GM21367 (cell line): ENCODE data around the gene CFI.

Experiments used
- ATAC-seq: cut with Tn5 transposase; IDR thresholded peaks from one replicate; pipeline ENCODE4 v1.9.1; 2021; ENCODE audit not compliant: unreplicated experiment

Gene CFI

DNA sequence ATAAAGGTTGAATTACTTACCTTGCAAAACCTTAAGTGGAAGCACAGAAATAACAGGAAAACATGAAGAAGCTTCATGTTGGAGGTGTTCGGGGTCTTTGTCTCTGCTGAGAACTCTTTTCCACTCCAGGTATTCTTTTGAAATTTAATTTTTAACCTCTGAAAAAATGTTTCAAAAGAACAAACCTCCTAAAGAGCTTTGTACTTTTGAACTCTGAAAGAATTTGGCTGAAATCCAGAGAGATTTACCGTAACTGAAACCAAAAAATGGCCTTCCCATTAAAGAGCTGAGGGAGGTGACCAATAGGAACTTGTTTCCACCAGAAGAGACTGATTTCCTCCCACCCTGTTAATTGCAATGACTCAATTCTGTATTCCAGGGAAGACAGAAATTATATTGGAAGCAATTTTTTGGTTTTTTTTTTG is at the start of gene CFI:
TSS of gene CFI (minus strand) at position 105 of the 425 bp plus-strand sequence. CDS start at position 77, 28 bp downstream.
- ATAC-seq: no peak

DNA sequence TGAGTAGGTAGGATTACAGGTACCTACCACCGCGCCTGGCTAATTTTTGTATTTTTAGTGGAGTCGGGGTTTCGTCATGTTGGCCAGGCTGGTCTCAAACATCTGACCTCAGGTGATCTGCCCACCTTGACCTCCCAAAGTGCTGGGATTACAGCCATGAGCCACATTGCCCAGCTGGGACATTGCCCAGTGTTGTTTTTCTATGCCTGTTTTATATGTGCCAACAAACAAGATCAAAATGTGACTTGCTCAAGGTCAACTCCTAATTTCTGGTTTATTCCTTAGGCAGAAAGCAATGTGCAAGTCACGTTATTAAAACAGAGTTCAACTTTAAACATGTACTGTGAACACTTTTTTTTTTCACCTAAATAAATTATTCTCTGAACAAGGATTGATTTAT is 48.8 kb upstream of the CFI start:
- no peak for ATAC-seq

DNA sequence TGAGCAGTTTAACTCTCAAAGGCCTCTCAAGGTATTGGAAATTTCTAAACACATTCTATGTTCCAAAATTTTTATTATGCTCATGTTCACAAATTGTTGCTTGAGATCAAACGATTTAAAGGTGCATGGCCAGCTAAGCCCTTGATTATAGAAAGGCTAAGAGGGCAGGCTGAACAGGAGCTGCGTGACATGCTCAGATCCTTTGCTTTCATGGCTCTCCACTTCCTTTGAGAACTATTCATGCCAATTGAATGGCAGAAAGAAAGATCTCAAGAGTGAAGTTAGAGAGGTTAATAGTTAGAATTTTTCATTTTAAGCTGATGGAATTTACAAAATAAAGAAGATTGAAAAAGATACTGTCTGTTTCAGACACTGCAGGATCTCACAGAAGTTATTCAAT is 46.7 kb upstream of the CFI start:
- no peak for ATAC-seq

DNA sequence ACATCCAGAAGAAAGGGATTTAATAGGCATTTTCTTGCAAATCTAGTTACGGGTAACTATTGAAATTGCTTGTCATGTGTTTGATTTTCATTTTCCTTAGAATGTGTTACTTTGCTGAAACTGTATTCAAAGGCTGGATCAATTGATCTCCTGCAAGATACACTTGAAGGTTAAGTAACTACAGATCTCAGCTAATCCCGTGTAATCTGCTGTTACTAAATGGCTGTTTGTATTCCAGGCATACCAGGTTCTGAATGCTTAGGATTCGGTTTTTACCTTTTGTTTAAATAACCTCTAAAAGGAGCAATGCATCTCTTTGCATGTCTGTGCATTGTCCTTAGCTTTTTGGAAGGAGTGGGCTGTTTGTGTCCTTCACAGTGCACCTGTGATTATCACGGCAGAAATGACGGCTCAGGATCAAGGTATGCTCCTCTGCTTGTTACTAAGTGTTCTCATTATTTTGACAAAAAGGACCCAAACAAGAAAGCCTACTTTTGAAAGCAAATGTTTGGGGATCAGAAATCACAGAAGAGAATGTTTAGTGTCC is 46.2 kb upstream of the CFI start, which contains the start of gene LRIT3:
TSS of gene LRIT3 (plus strand) at position 212 of the 547 bp plus-strand sequence. CDS start at position 307, 95 bp downstream.
- no peak for ATAC-seq

DNA sequence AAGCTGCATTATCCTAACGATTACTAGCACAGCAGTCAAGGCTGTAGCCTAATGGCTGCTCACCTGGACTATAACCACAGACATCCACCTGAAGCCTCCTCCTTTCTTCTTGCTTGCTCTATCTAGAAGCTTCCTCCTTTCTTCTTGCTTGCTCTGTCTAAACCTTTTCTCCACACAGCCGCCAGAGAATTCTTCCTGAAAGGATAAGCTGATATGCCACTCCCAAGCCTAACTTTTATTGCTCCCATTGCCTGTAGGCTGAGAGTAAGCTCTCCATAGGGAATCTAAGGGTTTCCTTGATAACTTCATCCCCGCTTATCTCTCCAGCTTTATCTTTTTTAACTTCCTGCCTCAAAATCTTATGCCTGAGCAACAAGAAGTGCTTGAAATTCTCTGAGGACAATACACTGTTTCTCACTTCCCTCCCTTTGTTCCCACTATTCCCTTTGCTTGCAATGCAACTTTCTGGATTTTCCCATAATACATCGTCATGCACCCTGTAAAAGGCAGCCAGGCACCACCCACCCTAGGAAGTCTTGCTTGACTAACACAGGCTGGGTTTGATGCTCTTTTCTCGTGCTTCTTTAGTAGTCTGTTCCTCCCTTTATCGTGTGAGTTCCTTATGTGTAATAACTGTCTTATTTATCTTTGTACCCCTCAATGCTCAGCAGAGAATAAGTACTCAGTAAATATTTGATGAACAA is 44.7 kb upstream of the CFI start:
- ATAC-seq: no peak

DNA sequence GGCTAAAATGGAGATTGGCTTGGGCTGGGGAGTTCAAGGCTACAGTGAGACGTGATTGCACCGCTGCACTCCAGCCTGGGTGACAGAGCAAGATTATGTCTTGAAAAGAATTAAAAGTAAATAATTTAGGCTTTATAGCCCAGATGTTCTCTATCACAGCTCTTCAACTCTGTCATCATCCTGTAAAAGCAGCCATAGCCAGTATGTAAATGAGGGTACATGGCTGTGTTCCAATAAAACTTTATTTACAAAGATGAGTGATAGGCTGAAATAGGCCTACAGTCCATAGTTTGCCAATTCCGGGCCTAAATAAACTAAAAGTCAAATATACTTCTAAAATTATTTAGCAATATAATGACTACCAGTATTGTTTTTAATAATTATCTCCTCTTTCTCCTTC is 35.2 kb upstream of the CFI start:
- no peak for ATAC-seq

DNA sequence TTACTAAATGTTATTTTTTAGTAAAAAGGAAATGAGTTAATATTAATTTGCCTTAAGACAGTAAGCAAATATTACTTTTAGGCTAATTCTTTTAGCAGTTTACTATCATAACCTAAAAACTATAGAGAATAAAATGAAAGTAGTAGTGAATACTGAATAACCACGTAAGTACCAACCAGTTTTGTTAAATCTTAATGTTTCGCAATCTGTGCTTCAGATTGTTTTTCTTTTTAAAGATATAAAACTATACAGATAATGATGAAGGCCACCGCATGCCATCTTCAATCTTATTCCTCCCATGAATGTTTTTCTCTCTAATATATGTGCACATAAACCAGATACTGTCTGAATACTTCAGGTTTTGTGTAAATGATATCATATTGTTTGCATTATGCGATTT is 32.0 kb upstream of the CFI start:
- no peak for ATAC-seq

DNA sequence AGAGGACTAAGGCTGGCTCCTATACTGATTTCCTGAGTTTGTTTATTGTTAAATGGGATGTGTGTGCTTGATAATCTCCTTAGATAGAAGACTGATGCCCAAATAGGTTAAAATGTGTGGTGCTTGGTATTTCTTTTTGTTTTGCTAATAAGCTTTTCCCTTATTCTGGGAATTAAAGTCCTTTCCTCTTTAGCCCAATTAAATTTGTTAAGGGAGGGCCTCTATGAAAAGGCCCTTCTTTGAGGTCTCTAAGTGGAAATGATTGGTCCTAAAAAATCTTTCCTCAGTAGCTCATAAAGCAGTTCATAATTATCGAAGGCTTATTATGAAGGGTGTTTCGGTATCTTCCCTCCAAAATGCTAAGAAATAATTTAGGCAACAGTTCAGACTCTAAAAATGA is 25.9 kb upstream of the CFI start, which contains the start of gene RRH:
TSS of gene RRH (plus strand) at position 301 of the 400 bp plus-strand sequence. CDS start at position 357, 56 bp downstream.
- ATAC-seq: no peak

DNA sequence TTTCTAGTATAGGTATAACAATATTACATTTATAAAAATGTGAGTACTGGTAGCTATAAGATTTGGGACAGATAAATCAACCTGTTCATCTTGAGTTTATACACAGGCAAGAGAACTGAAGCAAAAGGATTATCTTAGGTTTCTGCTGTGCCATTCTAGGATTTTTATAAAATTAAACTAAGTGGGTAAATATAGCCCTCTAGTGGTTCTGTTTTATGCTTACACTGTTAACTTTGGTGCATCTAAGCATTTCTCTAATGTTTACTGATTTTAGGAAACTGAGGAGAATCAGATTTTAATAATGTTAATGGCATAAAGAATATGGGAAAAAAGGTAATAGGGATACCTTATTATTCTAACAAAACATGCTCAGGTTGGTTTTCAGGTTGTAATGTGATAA is 24.9 kb upstream of the CFI start:
- ATAC-seq: peak; percentile 58

DNA sequence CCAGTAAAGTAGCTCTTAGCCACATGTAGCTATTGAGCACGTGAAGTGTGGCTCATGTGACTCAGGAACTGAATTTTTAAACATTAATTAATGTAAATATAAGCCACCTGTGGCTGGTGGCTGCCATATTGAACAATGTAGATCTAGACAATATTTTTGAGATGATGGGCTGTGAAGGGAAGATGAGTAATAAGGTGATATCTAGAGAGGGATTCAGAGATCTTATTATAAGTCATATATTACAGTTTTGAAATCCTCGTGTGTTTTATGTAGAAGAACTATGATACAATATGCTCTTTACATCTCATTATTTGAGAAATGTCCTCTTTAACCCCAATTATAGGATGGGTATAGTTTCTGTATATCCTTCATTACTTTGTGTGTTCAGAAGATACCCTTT is 19.4 kb upstream of the CFI start:
- ATAC-seq: no peak

DNA sequence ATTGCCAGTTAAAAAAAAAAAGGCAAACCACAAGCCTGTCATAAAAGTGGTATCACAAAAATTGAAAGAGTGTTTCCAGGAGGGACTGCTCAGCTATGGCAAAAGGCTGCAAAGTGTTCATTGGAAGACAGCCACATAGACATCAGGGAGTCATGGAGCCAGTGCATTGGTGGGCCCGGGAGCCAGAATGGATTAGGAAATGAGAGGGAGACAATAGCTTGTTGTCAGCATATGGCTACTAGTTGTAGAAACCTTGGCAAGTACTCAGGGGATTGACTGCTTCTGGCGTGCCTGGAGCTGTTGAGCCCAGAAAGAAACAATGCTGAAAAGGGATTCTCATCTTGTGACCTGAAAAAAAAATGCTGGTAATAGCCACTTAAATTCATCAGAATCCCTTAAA is 18.8 kb upstream of the CFI start:
- ATAC-seq: no peak

DNA sequence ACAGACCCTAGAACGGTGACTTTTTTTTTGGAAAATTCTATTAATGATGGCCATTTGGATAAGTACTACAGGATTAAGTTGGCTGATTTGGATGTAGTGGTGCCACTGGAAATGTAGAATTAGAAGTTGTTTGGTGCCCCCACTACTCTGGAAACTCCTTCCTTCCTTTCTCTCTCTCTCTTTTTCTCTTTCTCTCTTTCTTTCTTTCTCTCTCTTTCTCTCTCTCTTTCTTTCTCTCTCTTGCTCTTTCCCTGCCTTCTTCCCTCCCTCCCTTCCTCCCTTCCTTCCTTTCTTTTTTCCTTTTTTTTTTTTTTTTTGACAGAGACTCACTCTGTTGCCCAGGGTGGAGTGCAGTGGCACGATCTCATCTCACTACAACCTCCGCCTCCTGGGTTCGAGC is 16.5 kb upstream of the CFI start:
- no peak for ATAC-seq

DNA sequence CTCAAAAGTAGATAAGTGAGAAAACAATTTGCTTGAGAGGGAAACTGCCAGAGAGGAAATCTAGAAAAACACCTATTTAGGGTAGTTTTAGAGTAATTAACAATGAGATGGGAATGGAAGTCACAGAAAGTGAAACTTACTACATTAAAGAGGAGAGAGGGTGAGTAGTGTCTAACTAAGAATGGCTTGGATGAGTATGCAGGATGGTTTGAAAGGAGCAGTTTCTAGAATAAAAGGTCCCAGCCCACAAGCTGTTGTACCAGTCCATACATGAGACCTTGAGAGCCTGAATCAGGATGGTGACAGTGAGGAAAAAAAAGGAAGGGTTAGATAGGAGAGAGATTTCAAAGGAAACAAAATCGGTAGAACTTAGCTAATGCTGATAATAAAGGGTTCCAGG is 15.1 kb upstream of the CFI start:
- ATAC-seq: no peak

DNA sequence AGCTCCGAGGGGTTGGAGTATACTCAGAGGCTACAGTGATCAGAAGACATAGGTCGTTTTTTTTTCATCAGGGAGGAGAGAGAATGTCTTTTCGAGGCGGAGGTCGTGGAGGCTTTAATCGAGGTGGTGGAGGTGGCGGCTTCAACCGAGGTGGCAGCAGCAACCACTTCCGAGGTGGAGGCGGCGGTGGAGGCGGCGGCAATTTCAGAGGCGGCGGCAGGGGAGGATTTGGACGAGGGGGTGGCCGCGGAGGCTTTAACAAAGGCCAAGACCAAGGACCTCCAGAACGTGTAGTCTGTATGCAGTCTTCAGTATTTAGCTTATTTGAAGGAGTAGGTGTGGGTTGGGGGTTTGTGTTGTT is 14.3 kb upstream of the CFI start:
- no peak for ATAC-seq

DNA sequence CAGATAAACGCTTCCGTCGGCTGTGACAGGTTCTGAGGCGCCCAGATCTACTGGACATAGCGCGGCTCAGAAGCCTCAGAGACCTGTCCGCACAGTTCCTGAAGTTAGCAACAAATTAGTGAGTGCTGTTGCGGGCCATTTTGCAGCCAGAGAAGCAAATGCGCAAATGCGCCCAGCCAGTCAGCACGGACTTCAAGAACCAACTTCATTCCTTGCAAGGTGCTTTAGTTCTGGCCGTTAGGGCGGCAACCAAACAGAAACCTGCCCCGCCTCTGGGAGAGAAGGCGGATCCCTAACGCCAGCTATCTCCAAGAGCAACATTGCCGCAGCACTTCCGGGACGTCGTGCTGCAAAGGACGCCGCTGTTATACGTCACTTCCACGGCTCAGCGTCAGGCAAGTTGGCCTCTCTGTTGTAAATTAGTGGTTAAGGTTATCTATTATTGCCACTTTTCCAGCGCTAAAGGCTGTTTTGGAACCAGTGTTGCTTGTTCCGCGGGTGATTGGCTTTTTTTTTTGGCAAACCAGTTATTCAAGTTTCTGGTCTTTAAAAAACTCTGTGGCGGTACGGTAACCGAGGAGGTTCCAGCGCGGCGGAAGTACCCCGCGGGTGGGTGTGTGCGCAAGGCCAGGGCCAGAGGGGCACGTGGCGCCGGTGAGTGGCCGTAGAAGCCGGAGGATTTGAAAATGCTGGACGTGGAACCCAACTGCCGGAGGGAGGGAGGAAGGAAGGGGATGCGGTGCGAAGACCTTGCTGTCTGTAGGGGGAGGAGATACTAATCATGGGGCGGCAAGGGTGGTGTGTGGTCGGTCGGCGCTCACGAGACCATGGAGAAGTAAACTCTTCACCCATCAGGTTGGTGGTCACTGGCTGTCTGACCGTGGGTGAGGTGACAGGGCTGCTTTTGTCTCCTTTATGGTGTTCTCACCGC is 13.6 kb upstream of the CFI start, which contains the start of gene GAR1:
TSS of gene GAR1 (plus strand) at position 612 of the 931 bp plus-strand sequence. CDS start 403 bp downstream, outside the sequence.
- peak; percentile 99 for ATAC-seq

DNA sequence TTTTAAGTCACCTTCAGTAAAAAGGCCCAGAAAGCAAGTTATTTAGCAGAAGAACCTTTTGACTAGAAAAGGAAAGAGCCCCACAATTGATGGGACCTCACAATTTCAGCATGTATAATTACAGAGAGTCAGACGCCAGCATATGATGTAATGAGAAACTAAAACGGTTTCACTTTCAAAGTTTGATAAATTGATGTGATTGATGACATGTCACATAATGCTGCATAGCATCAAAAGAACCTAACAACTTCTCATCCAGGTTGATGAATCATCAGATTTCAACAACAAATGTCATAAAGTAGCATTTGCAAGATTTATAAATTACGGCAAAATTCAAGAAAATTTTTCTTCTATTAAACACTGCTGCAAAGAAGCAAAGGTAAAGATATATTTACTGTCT is 9.9 kb upstream of the CFI start:
- ATAC-seq: no peak

DNA sequence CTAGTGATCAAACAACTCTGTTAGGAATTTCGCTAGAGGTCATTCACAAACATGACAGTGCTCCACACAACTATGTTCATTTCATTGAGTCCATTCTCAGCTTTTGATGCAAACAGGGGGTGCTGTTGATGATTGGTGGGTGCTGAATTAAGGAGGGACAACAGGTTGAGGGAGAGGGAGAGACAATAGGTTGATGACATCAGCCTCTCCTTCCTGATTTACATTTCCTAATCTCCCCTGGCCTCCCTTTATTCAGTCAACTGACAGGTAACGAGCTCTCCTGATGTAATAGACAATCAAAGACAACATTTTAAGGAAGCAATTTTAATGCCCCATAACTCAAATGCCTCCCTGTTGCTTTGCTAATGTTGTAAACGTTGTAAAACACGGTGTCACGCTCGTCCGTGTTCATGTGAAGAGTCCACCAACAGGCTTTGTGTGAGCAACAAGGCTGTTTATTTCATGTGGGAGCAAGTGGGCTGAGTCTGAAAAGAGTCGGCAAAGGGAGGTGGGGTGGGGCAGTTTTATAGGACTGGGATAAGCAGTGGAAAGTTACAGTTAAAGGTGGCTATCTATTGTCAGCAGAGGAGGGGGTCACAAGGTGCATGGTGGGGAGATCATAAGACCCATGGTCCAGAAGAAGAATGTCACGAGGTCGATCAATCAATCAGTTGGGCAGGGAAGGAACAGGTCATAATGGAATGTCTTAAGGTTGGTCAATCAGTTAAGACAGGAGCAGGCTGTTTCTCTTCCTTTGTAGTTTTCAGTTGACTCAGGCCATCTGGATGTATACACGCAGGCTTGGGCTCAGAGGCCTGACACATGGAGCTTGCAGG is 9.0 kb upstream of the CFI start:
- ATAC-seq: no peak

DNA sequence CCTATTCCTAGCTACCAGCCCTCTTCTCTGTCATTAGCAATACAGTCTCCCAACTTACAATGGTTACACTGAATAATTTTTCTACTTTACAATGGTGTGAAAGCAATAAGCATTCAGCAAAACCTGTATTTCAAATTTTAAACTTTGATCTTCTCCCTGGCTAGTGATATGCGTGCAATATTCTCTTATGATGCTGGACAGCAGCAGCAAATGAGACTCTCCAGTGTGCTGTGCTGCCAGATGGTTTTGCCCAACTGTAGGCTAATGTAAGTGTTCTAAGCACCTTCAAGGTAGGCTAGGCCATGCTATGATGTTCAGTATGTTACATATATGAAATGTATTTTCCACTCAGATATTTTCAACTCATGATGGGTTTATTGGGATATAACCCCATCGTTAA is 7.9 kb upstream of the CFI start:
- no peak for ATAC-seq

DNA sequence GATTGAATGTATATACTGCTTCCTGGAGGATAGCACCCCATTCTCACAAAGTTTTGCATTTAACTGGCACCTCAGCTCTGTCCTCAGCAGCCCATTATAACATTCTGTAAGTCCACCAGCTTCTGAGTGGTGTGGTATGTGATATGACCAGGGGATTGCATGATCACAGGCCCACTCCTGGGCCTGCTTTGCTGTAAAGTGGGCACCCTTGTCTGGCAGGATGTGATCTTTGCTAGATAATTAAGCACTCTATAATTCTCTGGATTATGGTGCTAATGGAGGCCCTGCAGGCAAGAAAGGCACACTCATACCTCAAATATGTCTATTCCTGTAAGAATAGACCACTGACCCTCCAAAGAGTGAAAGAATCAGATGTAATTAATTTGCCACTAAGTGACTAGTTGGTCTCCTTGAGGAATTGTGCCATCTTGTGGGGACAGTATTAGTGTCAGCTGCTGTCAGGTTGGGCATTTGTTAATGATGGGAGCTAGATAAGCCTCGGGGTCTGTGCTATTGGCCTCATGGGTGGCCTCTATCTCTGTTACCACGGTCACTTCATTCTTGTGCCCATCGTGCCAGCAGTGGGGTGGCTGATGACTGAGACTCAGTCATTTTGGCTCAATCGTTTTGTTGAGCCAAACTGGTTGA is 2.2 kb upstream of the CFI start:
- ATAC-seq: peak; percentile 58

DNA sequence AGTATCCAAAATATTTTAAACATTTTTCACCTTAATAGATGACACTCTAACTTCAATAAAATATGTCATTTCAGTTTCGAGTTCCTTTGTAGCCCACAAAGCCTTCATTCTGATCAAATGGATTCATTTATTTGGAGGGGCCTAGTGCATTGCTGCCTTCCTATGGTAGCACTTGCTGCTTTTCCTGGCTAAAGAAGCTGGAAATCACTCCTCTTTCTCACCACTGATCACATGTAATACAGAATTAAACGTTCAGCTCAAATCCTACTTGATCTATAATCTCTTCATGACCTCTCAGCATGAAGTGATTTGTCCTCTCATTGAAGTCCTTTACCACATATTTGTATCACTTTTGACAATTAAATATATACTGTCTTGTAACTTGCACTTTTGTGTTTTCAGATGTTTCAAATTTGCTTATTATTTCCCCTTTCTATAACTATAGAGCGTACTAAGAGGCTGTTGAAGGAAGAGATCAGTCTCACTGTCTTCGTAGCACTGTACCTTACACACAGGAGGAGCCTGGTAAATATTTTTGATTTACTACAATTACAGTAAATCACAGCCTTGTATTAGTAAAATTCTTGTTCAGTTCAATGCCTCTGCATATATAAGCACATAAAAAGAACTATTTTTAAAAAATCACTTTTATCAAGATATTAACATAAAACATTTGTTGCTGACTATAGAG is 555 bp downstream of the CFI start:
- no peak for ATAC-seq
